ENCODE results near the gene CALML4. TPM values are rescaled to one million over a fixed set of nuclear protein-coding genes. Genes with fewer than 3 reads are reported as not detected.

CALML4 gene
- total RNA-seq, 1 experiment from 2014 or later = 12.6 TPM

- Histone ChIP-seq H3K79me2 (ENCODE audit: low read depth) (no peaks in the 10 kb centered on the region), H3K27ac (no peak overlapping the region), H4K20me1 (ENCODE audit: insufficient read depth) (no peaks in the 10 kb centered on the region), H3K4me2 (no peak overlapping the region), H3K9me3 (ENCODE audit: insufficient read depth, low read depth) (no peaks in the 10 kb centered on the region), H3F3A (ENCODE audit: insufficient read depth, low read depth) (no peaks in the 10 kb centered on the region), H3K9me2 (ENCODE audit: insufficient read depth) (no peaks in the 10 kb centered on the region), H3K27me3 (ENCODE audit: insufficient read depth, low read depth) (no peaks in the 10 kb centered on the region), H3K36me3 (ENCODE audit: low read depth) (0 out of 2 replicates have a peak, but pooled peaks cover 7% of the 10 kb centered on the region), H3K4me3 (no peak overlapping the region), H2AFZ (no peak overlapping the region), H3K4me1 (replicated peaks; ENCODE audit: insufficient read depth) (no peaks in the 10 kb centered on the region)
- ChIA-PET POLR2A (ENCODE audit: unreplicated experiment) (interaction anchor here (0.5 to 0.8 kb wide), 3 partner anchors 43 to 334 kb away, joined by 3 to 14 read pairs (median 5); no protein-coding TSS in a partner anchor), CTCF (interaction anchor here (2.2 kb wide), 1 partner anchor 292 kb away, joined by 11 read pairs; no protein-coding TSS in a partner anchor)
- BruUV-seq (replicated peaks) = no TSS peak
- intact Hi-C loops (cut with micrococcal nuclease; ENCODE audit: unreplicated experiment) = loop anchor here (1.0 to 10.0 kb wide), 3 partner anchors 140 to 315 kb away; partner anchors contain the start of gene RNU6-1
- DNase-seq = peak in 1 of 2 experiments; percentile 25
- TF ChIP-seq, protein P1, sequence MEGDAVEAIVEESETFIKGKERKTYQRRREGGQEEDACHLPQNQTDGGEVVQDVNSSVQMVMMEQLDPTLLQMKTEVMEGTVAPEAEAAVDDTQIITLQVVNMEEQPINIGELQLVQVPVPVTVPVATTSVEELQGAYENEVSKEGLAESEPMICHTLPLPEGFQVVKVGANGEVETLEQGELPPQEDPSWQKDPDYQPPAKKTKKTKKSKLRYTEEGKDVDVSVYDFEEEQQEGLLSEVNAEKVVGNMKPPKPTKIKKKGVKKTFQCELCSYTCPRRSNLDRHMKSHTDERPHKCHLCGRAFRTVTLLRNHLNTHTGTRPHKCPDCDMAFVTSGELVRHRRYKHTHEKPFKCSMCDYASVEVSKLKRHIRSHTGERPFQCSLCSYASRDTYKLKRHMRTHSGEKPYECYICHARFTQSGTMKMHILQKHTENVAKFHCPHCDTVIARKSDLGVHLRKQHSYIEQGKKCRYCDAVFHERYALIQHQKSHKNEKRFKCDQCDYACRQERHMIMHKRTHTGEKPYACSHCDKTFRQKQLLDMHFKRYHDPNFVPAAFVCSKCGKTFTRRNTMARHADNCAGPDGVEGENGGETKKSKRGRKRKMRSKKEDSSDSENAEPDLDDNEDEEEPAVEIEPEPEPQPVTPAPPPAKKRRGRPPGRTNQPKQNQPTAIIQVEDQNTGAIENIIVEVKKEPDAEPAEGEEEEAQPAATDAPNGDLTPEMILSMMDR (conservative IDR thresholded peaks at IDR 0.05) = peak; percentile 70
- no peak for TF ChIP-seq EZH2 (IDR thresholded peaks at IDR 0.05; ENCODE audit: low read depth)
Observed at GRCh38 chr15:68154923-68155559, 50.1 kb downstream of the CALML4 start.

DNA sequence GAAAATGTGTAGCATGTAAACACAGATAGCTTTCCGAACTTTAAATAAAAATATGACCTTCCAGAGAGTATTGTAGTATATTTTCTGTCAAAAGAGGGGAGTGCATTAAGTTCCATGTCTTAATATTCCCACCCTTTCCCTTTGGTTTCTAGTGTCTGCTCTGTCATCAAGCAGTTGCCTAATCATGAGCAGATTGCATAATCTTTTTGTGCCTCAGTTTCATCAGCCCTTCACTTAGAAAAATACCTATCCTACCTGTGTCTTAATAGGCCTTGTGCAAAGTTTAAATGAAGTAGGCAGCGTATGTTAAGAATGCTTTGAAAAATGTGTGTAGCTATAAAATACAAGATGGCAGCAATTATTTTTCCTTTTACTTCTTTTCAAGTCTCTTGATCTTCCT, 52.8 kb downstream of the CALML4 start:
- Histone ChIP-seq H3K9me2 (ENCODE audit: insufficient read depth) (no peaks in the 10 kb centered on the region), H2AFZ (no peak overlapping the region), H4K20me1 (ENCODE audit: insufficient read depth) (no peaks in the 10 kb centered on the region), H3K4me2 (no peak overlapping the region), H3K4me3 (no peak overlapping the region), H3K36me3 (ENCODE audit: low read depth) (no peaks in the 10 kb centered on the region), H3K27ac (no peak overlapping the region), H3K4me1 (replicated peaks; ENCODE audit: insufficient read depth) (peaks cover 4% of the 10 kb centered on the region; the same call in 1 of the 2 replicates), H3K79me2 (ENCODE audit: low read depth) (no peaks in the 10 kb centered on the region), H3F3A (ENCODE audit: insufficient read depth, low read depth) (no peaks in the 10 kb centered on the region; the same call in 1 of the 2 replicates), H3K27me3 (ENCODE audit: insufficient read depth, low read depth) (no peaks in the 10 kb centered on the region), H3K9me3 (ENCODE audit: insufficient read depth, low read depth) (no peaks in the 10 kb centered on the region)
- no TSS peak for BruUV-seq (replicated peaks)
- intact Hi-C loops (cut with micrococcal nuclease; ENCODE audit: unreplicated experiment) = loop anchor here (10.0 kb wide), 1 partner anchor 138 kb away; no protein-coding TSS in a partner anchor
- TF ChIP-seq, protein P1 (conservative IDR thresholded peaks at IDR 0.05) = no peak
- TF ChIP-seq EZH2 (IDR thresholded peaks at IDR 0.05; ENCODE audit: low read depth) = no peak
- ChIA-PET CTCF (no interaction called here), POLR2A (ENCODE audit: unreplicated experiment) (no interaction called here)
- no peak for DNase-seq

- no peak overlapping the region for H3K4me2 ChIP-seq
- DNase-seq = peak in 1 of 2 experiments; percentile 47
- H3K4me3 ChIP-seq = no peak overlapping the region
- no peak overlapping the region for H2AFZ ChIP-seq
- no TSS peak for BruUV-seq (replicated peaks)
- no peak overlapping the region for H3K27ac ChIP-seq
- ChIA-PET CTCF (no interaction called here), POLR2A (ENCODE audit: unreplicated experiment) (no interaction called here)
- intact Hi-C loops (cut with micrococcal nuclease; ENCODE audit: unreplicated experiment) = loop anchor here (10.0 kb wide), 1 partner anchor 136 kb away; no protein-coding TSS in a partner anchor
- no peaks in the 10 kb centered on the region for H3K9me3 ChIP-seq (ENCODE audit: insufficient read depth, low read depth)
- H3K79me2 ChIP-seq (ENCODE audit: low read depth) = no peaks in the 10 kb centered on the region
- no peaks in the 10 kb centered on the region for H4K20me1 ChIP-seq (ENCODE audit: insufficient read depth)
- no peaks in the 10 kb centered on the region for H3K27me3 ChIP-seq (ENCODE audit: insufficient read depth, low read depth)
- peaks cover 4% of the 10 kb centered on the region; the same call in 1 of the 2 replicates for H3K4me1 ChIP-seq (replicated peaks; ENCODE audit: insufficient read depth)
- H3K36me3 ChIP-seq (ENCODE audit: low read depth) = no peaks in the 10 kb centered on the region
- no peaks in the 10 kb centered on the region for H3K9me2 ChIP-seq (ENCODE audit: insufficient read depth)
- no peak for TF ChIP-seq EZH2 (IDR thresholded peaks at IDR 0.05; ENCODE audit: low read depth)
- TF ChIP-seq, protein P1 (conservative IDR thresholded peaks at IDR 0.05) = no peak
- no peaks in the 10 kb centered on the region; the same call in 1 of the 2 replicates for H3F3A ChIP-seq (ENCODE audit: insufficient read depth, low read depth)
Observed at GRCh38 chr15:68151277-68151676, 53.9 kb downstream of the CALML4 start.
